Measurements from ENCODE around the gene NACC2. TPM values are rescaled to one million over a fixed set of nuclear protein-coding genes. Genes with fewer than 3 reads are reported as not detected.

Gene NACC2
- total and polyA plus RNA-seq, 2 experiments from 2014 or later: 3.8 to 20.8 TPM

- Mint-ChIP-seq H3K4me1 (peaks cover 12% of the 10 kb centered on the region), H3K36me3 (ENCODE audit: low read depth) (peaks cover 9% of the 10 kb centered on the region; the same call in 2 of the 3 replicates), H3K27ac (no peak overlapping the region)
These were observed 51.6 kb downstream of the NACC2 start for GRCh38 chr9:136043441-136043991.

More at GRCh38 chr9:136043441-136043991, 51.6 kb downstream of the NACC2 start:
- Histone ChIP-seq H3K27me3 (ENCODE audit: insufficient read depth) (no peaks in the 10 kb centered on the region), H4K20me1 (replicated peaks; ENCODE audit: insufficient read depth) (no peaks in the 10 kb centered on the region; the same call in 1 of the 2 replicates), H3K4me2 (no peak overlapping the region), H3K4me1 (ENCODE audit: insufficient read depth) (no peaks in the 10 kb centered on the region), H3K27ac (ENCODE audit: low read depth) (no peak overlapping the region), H3K79me2 (replicated peaks; ENCODE audit: insufficient read depth) (peaks cover 23% of the 10 kb centered on the region), H2AFZ (no peak overlapping the region), H3K4me3 (no peak overlapping the region), H3K36me3 (ENCODE audit: insufficient read depth) (no peaks in the 10 kb centered on the region), H3K9me2 (ENCODE audit: insufficient read depth) (no peaks in the 10 kb centered on the region), H3F3A (replicated peaks; ENCODE audit: low read depth) (no peaks in the 10 kb centered on the region)
- DNase-seq (ENCODE audit: low spot score) (no peak), ATAC-seq (no peak)
- no peak overlapping the region for H3K4me3 Mint-ChIP-seq
- peaks cover 3% of the 10 kb centered on the region for H3K27me3 Mint-ChIP-seq (ENCODE audit: insufficient read depth, low read depth, poor library complexity)
- TF ChIP-seq ZNF114 (CRISPR knock-in tag; IDR thresholded peaks at IDR 0.05) (no peak), NANOG (IDR thresholded peaks at IDR 0.05; ENCODE audit: borderline replicate concordance) (no peak), CTCF (conservative IDR thresholded peaks at IDR 0.05; ENCODE audit: low read depth in 2 of 2) (no peak), CREB1 (CRISPR knock-in tag; IDR thresholded peaks at IDR 0.05; ENCODE audit: low read depth) (no peak), EZH2phosphoT487 (IDR thresholded peaks at IDR 0.05; ENCODE audit: unreplicated experiment) (no peak), ZNF331 (CRISPR knock-in tag; IDR thresholded peaks at IDR 0.05; ENCODE audit: low read depth) (no peak), ZNF462 (CRISPR knock-in tag; IDR thresholded peaks at IDR 0.05) (no peak), EZH2 (IDR thresholded peaks at IDR 0.05; ENCODE audit: low read depth, unreplicated experiment) (no peak), ETS1 (IDR thresholded peaks at IDR 0.05) (no peak), POLR2AphosphoS5 (IDR thresholded peaks at IDR 0.05; ENCODE audit: low read depth) (no peak), REST (IDR thresholded peaks at IDR 0.05; ENCODE audit: unreplicated experiment) (no peak), JUNB (IDR thresholded peaks at IDR 0.05; ENCODE audit: unreplicated experiment) (no peak), STAT1 (IDR thresholded peaks at IDR 0.05; ENCODE audit: unreplicated experiment) (no peak)
- H3K9me3 Mint-ChIP-seq: peaks cover 10% of the 10 kb centered on the region; the same call in 2 of the 3 replicates
